HG03378 (cell line): Measurements from ENCODE around the gene UBE2D3.
A peak's percentile ranks its signal among the peaks of the same experiment; 100 is the strongest.
"Not testable (repeated sequence)": the region's sequence is repeated elsewhere in the genome, so short reads cannot be mapped to it uniquely, and the experiment has no call there.

Experiments
- ATAC-seq: cut with Tn5 transposase; IDR thresholded peaks from one replicate; pipeline ENCODE4 v1.9.1; 2021; ENCODE audit warnings: mild to moderate bottlenecking, moderate library complexity; ENCODE audit not compliant: unreplicated experiment

UBE2D3 gene

DNA sequence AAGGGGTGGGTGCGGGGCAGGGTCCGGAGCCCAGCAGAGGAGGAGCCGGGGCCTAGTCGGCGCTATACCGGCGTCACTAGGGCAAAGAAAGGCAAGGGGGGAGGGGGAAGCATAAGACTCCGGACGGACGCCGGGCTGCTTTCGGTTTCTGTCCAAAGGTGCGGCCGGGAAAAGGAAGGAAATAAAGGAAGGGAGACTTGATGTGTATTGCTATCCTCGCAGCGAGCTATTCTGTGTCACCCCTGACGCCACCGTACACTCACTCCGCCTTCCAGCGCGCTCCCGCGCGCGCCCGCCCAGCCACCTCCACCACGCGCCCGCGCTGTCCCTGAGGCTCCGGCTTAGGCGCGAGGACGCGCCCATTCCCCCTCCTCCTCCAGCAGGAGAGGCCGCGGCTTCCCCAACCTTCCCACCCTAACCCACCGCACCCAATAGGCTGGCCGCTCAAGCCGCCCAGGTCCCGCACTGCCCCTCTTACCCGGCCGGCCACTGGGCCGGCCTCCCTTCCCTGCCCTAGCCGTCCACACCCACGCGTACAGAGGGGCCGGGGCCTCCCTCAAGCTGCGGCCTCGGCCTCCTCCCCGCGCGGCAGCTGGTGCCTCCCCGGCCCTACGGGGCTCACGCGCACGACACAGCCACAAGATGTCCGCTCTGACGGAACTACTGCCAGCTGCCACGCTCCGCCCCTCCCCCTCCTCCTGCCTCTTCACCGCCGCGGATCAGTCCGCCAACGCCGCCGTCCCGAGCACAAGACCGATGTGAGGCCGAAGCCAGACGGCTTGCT, at the start of gene UBE2D3:
Gene UBE2D3 (minus strand): TSS at position 662 of the 784 bp plus-strand sequence. CDS start 1,043 bp downstream, outside the sequence.
- ATAC-seq = peak; percentile 15

DNA sequence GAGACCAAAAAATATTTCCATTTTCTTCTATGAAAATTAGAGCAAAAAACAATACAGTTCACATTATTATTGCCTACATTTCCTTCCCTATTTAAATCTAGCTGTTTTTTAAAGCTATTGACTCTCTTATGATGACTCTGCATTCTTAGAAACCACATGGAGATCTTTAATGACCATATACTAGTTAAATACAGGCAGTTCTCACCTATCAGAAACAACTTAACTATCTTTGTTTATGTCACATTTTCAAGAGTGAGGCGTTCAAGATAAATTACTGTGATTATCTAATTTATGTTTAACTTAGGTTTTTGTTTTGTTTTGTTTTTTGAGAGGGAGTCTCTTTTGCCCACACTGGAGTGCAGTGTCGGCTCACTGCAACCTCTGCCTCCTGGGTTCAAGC, 44.4 kb upstream of the UBE2D3 start:
- no peak for ATAC-seq

DNA sequence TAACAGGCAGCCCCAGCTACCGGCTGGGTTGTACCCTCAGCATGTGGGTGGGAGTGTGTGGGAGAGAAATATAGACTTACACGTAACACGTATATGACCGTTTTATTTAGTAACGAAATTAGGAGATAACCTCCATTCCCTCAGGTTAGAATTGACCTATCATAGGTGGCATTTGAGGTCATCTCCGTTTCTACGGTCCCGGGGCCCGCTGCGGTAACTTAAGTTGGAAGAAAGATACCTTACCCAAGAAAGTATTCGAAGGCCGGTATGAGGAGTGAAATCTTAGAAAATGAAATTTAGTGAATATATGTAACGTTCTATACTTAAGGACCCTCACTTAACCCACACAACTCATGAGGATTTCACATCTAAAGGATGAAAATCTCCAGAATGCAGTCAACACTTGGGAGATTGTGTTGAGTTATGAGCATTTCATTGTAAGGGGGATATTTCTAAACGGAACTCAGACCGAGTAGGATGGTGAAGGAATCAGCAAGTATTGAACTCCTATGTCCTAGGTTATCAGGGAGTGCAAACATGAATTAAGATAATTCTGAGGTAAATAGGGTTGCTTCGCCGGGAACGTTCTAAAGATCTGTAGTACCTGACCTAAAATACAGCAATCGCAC, 42.3 kb upstream of the UBE2D3 start:
- peak; percentile 35 for ATAC-seq

DNA sequence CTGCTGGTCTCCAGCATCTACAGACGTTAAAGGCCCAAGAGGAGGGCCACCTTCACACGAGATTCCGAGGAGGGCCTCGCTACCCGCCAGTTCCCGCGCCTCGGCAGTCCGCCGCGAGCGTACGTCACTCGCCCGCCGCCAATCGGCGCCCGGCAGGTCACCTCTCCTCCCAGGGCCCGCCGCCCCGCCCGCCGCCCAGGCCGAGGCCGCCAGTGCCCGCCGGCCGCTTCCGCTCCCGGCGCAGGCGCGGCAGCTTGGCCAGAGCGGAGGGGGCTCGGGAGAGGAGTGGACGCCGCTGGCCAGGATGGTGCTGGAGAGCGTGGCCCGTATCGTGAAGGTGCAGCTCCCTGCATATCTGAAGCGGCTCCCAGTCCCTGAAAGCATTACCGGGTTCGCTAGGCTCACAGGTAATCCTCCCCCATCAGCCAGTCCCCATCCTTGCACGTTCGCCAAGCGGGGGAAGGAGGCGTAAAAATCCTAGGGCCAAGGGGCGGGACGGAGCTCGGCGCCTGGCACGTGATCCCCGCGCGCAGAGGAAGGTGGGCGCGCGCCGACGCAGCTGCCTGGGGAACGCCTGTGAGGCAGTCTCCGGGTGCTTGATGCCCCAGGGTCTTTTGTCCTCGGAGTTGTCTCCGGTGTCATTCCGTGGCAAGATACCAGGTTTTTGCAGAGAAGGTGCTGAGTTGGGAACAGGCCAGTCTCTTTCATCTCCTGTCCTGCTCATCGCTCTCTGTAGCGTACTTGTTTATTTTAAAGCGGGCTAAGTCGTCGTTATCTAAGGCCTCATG, 41.6 kb upstream of the UBE2D3 start, which contains the start of gene CISD2:
Gene CISD2 (plus strand): TSS at position 212 of the 788 bp plus-strand sequence. CDS start 93 bp downstream, at position 305.
- ATAC-seq = peak; percentile 84

DNA sequence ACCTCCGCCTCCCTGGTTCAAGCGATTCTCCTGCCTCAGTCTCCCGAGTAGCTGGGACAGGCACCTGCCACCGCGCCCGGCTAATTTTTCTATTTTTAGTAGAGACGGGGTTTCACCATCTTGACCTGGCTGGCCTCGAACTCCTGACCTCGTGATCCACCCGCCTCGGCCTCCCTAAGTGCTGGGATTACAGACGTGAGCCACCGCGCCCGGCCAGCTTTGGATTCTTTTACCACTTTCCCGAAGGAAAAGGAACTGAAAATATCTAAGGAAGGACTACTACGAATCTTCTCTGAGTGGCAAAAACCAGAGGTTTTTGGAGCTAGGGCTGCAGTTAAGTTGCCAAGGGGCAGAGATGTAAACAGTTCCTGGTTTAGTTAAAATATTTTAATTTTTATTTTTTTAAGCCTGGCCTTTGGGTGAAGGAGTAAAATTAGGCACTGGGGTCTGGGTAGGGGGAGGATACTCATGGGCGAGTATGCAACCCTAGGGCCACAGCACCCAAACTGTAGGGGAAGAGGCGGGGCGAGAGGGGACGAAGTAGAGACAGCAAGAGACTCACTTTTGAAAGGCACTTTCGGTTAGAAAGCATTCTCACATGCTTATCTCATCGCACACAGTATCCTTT, 40.9 kb upstream of the UBE2D3 start:
- ATAC-seq = no peak

DNA sequence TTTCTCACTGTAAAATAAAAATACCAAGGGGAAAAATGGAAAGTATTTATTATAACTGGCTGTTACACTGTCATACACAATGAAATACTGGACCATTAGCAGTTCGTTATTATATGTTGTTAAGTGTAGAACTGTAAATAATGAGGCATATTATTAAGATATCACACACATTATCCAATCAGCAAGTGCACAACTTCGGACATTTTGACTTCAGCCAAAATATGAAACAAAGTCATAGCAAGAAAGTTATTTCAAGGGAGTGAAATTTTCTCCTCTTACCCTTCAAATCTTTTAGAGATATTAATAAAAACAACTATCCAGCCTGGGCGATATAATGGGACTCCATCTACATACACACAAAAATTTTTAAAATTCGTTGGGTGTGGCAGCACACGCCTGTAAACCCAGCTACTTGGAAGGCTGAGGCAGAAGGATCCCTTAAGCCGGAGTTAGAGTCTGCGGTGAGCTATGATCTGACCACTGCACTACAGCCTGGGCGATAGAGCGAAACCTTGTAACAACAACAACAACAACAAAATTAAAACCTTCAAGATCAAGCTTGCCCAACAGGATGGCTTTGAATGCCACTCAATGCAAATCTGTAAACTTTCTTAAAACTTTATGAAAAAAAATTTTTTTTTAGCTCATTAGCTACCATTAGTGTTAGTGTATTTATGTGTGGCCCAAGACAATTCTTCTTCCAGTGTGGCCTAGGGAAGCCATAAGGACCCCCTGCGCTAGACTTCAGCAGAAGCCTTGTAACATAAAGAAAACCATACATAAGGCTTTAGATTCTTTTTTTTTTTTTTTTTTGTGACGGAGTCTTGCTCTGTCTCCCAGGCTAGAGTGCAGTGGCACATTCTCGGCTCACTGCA, 40.2 kb upstream of the UBE2D3 start:
- ATAC-seq = no peak

DNA sequence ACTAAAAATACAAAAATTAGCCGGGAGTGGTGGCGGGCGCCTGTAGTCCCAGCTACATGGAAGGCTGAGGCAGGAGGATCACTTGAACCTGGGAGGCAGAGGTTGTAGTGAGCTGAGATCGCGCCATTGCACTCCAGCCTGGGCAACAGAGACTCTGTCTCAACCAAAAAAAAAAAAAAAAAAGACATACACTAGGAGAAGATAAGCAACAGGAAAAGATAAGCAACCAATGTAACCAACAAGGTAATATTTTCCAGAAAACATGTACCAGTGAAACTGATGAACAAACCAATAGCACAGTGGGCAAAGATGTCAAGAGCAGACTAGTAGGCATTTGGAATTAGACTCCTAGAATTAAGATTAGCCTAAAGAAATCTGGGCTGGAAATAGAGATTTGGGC, 38.0 kb upstream of the UBE2D3 start:
- not testable (repeated sequence) for ATAC-seq

DNA sequence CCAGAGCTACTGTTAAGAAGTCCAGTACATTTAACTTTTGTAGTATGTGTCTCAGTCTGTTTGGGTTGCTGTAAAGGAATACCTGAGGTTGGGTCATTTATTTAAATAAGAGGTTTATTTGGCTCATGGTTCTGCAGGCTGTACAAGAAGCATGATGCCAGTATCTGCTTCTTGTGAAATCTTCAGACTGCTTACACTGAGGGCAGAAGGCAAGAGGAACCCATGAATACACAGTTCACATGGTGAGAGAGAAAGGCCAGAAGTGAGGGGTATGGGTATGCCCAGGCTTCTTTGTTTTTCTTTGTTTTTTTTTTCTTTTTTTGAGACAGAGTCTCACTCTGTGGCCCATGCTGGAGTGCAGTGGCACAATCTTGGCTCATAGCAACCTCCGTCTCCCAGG, 35.4 kb upstream of the UBE2D3 start:
- ATAC-seq = no peak

DNA sequence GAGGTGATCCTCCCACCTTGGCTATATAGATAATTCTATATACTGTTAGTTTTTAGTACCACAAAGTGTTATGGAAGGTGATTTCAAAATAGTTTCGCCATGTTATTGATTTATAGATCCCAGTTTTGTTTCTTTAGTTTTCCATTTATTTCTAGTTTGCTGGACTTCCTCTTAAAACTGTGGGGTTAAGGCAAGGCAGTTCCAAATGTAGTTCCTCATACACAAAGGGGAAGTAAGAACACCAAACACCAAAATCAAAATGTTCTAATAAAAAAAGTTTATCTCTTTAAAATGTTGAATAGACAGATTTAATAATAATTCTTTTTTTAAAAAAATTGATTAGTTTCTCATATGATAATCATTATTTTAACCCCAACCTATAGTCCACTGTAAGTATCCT, 34.7 kb upstream of the UBE2D3 start:
- ATAC-seq = no peak

DNA sequence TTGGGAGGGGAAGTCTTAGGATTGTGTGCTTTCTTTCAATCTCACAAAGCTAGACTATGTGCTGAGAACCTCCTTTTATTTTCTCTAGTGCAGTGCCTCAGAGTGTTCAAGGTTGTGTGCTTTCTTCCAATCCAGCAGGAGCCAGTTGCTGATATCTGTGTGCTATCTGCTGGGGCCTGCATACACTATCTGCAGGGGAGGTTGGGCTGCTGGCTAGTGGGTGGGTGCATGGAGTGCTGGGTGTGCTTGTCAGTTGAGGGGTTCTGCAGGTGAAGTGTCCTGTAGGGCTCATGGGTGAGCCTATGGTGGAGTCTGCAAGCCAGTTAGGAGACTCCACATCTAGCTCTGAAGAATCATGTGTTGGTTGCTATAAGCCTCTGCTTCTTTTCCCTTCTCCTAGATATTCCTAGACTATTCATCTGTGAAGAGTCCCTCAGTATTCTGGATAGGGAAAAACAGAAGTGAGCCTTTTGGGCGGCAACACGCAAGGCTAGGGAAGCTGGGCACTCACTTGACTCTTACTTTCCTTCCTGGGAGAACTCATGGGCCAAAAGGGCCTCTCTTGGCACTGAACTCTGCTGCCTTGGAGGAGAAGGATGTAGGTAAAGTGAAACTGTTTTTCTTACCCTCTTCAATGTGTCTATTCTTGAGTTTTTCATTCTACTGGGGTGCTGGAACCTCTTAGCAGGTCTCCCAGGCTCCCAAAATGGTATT, 33.4 kb upstream of the UBE2D3 start:
- no peak for ATAC-seq

DNA sequence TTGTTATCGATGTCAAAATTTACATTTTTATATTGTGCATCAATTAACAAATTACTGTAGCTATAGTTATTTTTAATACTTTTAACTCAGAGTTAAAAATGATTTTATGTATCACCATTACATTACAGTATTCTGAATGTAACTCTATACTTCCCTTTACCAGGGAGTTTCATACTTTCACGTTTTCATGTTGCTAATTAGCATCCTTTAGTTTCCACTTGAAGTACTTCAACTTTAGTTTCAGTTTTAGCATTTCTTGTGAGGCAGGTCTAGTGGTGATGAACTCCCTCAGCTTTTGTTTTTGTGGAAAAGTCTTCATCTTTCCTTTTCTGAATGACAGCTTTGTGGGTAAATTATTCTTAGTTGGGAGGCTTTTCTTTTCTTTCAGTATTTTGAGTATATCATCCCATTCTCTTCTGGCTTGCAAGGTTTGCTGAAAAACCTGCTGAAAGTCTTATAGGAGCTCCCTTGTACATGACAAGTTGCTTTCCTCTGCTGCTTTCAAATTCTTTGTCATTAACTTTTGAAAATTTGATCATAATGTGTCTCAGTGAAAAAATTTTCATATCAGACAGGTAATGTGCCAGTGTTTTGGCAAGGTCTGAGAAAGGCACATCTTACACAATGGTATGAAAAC, 31.6 kb upstream of the UBE2D3 start:
- ATAC-seq = no peak

DNA sequence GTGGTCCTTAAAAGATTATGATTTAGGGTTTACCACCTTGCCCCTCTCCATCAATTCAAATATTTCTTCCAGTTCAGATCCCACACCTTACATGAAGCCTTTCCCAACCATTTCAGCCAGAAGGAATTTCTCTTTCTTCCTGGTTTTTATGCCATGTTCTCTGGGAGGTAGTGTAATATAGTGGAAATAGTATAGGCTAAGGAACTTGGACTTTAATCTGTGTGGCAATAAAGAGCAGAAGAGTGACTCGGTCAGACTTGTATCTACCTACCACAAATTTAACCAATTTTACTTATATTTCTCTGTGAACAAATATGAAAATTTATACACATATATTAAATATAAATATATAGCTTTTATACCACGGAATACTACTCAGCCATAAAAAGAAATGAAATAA, 23.0 kb upstream of the UBE2D3 start:
- no peak for ATAC-seq

DNA sequence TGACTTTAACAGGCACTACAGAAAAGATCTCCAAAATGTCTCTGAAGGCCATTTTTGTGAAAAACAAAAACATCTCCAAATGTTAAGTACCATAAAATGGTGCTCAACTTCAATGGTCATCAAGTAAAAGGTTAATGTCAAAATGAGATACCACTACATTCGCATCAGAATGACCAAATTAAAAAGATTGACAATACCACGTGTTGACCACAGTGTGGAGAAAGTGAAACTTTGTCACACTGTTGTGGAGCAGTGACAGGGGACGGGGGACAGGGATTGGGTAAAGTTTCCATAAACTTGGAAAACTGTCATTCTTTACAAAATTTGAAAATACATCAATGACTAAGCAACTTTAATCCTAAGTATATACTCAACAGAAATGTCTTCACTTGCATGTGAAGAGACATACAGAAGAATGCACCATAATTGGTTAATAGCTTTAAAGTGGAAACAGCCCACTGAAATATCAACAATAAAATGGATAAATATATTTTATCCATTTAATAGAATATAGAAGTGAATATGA, 22.3 kb upstream of the UBE2D3 start:
- ATAC-seq = no peak

DNA sequence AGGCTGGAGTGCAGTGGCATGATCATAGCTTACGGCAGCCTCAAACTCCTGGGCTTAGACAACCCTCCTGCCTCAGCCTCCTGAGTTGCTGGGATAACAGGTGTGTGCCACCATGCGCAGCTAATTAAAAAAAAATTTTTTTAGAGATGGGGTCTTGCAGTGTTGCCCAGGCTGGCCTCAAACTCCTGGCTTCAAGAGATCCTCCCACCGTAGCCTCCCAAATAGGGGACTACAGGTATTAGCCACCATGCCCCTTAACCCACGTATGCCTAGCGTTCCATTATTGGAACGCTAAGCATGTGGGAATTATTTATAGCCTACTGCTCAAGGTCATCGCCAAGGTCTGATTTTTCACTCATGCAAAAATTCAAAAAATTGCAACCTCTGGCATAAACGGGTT, 20.3 kb upstream of the UBE2D3 start:
- no peak for ATAC-seq

DNA sequence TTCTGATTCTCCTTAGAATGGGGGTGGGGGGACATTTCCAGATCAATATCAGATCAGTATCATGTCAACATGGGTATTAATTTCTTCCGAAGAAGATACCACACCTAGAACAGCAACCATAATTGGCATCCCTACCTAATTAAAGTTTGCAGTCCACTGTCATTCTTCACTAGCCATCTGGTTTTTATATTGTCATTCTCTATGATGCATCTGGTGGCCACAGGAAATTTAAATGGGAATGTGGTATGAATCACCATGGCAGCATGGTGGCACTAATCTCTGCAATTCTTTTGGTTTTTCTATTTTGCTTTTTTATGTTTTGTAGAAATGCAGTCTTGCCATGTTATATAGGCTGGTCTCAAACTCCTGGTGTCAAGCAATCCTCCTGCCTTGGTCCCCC, 16.6 kb upstream of the UBE2D3 start:
- no peak for ATAC-seq

DNA sequence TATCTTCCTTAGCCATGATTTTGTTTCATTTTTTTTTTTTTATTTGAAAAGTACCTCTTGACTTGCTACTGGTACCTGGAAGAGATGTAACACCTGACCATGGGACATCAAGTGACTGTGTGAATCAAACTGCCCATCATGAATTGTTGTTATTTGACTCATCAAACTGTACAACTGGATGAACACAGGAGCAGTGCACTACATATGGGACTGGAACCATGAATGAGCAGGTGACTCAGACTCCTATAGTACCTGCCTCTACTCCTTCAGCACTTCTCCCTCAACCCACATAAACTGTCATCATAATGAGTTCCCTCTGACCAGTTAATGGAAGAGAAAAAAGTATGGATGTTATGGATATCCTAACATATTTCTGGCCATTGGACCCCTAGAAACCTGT, 15.9 kb upstream of the UBE2D3 start:
- no peak for ATAC-seq

DNA sequence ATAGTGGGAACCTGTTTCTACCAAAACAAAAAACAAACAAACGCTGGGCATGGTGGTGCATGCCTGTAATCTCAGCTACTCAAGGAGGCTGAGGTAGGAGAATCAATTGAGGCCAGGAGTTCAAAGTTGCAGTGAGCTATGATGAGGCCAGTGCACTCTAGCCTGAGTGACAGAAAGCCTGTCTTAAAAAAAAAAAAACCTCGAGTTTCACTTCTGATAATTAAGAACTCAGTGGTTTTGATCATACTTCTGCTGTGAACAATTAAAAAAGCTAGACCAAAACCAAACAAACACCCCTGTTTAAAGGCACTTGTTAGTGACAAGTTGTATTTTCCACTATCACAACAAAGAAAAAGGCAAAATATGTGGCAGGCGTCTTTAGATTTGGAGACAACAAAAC, 15.0 kb upstream of the UBE2D3 start:
- ATAC-seq = no peak

DNA sequence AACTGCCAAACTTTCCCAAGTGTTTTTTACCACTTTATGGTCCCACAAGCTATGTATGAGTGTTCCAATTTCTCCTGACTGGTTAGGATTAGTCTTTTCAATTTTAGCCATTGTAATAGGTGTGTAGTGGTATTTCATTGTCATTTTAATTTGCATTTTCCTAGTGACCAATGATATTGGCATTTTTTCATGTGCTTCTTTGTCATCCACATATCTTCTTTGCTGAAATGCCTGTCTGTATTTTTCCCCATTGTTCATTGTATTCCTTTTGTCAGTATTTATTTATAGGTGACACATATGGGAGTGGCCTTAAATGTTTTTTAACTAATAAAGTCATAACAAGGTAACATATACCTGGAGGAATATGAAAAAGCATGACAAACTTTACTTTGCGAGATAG, 9.2 kb upstream of the UBE2D3 start:
- ATAC-seq = no peak

DNA sequence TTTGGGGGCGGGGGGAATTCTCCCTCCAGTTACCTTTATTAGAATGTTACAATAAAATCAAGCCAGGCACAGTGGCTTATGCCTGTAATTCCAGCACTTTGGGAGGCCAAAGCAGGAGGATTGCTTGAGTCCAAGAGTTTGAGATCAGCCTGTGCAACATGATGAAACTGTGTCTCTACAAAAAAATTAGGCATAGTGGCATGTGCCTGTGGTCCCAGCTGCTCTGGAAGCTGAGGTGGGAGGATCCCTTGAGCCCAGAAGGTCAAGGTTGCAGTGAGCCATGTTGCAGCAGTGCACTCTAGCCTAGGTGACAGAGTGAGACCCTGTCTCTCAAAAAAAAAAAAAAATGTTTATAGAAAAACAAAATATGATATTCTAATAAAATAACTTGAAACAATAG, 5.3 kb upstream of the UBE2D3 start:
- ATAC-seq = no peak
